HG02885 (cell line): Measurements from ENCODE around the gene KIF4A.
A peak's percentile ranks its signal among the peaks of the same experiment; 100 is the strongest.
"Not testable (repeated sequence)": the region's sequence is repeated elsewhere in the genome, so short reads cannot be mapped to it uniquely, and the experiment has no call there.

ENCODE experiments used
- ATAC-seq: cut with Tn5 transposase; IDR thresholded peaks from one replicate; pipeline ENCODE4 v1.9.1; 2021; ENCODE audit warnings: mild to moderate bottlenecking; ENCODE audit not compliant: unreplicated experiment, poor library complexity

Gene KIF4A

DNA sequence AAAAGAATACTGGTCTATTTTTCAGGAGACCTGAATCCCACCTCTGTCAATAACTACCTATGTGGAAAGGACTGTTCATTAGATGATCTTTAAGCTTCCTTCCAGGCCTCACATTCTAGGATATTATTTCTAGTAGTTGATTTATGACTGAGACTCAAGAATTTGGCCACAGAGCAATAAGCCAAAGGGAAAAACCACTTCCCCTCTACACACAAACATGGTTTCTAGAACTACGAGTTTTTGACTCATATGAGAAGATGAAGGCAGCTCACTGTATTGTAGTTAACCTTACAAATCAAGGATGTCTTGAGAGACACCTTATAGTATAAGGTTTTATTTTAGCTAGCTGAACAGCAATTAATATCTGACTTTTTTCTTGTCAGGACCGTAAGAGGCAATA is 96.3 kb downstream of the KIF4A start:
- ATAC-seq = no peak

DNA sequence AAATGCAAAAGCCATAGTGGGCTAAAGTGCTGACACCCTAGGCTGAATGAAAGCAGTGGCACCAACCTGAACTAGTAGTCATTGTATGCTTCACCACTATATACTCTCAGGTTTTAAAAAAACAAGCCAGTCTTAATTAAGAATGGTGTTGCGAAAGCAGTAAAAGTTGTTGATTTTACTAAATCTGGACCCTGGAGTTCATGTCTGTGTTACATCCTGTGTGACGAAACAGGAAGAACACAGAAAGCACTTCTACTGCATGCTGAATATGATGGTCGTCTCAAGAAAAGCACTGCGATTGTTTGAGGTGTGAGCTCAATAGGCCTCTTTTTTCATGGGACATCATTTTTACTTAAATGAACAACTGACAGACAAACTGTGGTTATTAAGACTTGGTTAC is 109.0 kb downstream of the KIF4A start:
- ATAC-seq = no peak

DNA sequence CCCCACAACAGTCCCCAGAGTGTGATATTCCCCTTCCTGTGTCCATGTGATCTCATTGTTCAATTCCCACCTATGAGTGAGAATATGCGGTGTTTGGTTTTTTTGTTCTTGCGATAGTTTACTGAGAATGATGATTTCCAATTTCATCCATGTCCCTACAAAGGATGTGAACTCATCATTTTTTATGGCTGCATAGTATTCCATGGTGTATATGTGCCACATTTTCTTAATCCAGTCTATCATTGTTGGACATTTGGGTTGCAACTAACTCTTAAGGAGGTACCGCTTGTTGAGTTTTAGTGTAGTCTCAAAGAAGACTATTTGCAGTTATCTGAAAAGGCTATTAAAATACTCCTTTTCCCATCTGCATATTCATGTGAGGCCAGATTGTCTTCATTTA is 110.3 kb downstream of the KIF4A start:
- not testable (repeated sequence) for ATAC-seq

DNA sequence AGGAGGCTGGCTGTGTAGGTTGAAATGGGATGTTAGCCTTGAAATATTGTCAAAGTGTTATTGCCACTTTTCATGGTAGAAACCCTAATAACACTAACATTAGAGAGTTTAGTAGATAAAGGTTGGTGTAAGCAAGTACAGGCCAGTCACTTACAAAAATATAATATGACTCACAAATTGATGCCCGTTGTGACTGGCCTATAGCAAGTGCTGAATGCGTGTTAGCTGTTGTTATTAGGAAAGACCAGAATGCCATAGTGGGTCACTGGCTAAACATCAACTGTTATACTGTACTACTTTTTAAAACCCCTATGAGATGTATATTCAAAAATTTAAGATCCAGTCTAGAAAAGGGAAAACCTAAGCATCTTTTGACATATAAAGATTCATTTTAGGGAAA is 112.8 kb downstream of the KIF4A start:
- no peak for ATAC-seq

DNA sequence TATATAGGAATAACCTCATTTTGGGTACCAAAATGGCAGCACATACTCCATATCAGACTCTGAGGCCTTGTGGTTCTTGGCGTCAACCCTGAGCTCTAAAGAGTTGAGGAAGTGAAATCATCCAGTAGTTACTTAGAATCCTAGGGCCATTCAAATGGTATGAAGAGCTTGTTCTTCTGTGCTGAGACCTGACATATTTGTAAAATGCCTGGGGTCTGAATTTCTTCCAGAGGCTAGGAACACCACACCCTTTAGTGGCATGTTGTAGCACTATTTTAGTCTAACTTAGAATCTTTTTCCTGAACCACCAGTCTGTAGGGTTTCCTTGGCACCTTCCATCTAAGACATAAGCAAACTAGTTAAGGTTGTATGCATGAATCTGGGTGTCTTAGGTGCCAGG is 115.1 kb downstream of the KIF4A start:
- ATAC-seq = no peak

DNA sequence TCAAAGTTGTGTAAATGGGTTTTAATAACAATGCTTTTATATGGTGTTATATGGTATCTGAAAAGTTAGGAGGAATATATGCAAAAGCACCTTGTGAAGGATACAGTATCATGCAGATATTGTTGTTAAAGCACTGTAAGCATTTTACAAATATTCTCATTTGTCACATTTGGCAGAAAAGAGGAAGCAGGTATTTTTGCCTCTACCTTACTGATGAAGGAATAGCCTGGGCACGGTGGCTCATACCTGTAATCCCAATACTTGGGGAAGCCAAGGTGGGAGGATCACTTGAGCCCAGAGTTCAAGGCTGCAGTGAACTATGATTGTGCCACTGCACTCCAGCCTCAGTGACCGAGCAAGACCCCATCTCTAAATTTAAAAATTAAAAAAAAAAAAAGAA is 121.0 kb downstream of the KIF4A start:
- no peak for ATAC-seq

DNA sequence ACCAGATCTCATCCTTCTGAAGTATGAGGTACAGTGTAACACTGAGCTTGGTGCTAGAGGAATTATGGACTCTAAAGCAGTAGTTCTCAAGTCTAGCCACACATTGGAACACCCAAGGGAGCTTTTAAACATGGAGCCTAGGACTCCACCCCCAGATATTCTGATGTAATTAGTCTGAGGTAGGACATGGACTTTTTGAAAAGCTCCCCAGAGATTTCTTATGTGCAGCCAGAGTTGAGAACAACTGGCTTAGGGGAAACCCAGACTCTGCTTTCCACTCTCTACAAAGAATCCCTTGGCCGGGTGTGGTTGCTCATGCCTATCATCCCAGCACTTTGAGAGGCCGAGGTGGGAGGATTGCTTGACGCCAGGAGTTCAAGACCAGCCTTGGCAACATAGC is 121.6 kb downstream of the KIF4A start:
- peak; percentile 37 for ATAC-seq

DNA sequence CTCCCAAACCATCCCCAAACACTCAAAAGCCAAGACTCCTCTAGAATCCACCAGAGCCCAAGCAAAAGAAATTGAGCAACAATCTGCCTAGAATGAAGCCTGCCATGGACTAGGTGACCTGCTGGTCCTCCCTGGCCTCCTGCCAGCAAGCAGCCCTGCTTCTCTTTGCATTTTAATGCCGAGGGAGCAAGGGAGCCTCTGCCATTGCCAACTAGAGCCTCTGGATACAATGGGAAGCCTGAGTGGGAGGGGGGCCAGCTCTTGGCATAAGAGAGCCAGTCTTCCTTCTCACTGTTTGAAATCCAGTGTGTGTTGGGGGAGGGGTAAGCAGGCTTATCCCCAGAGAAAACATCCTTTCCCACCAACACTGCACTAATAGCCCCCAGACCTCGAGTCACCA is 131.7 kb downstream of the KIF4A start:
- no peak for ATAC-seq

DNA sequence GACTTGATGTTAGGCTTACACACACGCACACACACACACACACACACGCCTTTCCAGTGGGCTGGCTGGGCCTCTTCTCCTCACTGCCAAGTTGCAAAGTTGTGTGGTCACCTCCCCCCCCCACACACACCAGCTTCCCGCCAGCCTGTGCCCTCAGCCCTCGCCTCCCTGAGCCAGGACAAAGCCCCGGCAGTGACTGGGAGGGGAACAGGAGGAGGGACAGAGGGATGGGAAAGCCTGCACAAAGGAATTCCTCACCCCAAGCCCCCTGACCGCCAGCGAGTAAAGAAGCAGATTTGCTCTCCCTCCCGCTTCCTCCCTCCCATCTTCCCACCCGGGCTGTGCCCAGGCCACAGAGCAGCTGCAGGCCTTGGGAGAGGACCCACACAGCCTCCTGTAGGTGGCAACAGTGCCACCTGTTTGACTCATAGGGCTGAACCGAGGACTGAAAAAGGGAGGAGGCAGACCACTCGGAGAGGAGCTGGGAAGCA is 133.0 kb downstream of the KIF4A start, which contains the start of gene GDPD2:
Gene GDPD2, plus strand, starts transcription at position 464 of the 491 bp plus-strand sequence. CDS start 1,671 bp downstream, outside the sequence.
- no peak for ATAC-seq

DNA sequence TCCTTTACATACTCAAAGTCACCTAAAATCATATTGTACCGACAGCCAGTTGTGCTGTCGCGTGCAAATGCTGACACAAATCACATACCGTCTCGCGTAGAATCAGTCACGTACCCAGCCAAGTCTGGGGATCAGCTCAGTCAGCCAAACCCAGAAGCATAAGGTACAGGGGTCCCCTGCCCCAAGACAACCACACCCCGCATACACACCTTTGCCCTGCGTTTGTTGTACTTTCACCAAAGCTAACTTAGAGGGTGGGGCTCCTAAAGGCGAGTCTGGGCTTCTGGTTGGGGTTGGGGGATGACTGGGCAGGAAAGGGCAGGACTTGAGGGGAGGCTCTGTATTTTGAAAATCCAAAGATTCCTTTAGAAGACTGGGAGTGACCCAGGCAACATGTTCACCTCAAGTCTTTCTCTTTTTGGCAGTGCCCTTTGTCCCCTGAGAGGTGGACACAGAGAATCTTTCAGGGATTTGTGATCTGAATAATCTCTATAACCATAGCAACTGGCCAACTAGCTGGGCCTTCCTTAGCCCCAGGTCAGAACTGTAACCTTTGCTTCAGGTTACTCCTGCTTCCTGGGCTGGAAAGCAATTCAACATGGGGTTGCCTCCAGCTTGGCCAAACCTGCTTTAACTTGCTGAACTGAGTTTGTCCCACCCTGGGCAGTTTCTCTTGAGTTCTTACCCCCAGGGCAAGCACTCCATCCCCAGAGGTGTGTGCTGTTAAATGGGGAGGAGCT is 134.2 kb downstream of the KIF4A start:
- no peak for ATAC-seq

DNA sequence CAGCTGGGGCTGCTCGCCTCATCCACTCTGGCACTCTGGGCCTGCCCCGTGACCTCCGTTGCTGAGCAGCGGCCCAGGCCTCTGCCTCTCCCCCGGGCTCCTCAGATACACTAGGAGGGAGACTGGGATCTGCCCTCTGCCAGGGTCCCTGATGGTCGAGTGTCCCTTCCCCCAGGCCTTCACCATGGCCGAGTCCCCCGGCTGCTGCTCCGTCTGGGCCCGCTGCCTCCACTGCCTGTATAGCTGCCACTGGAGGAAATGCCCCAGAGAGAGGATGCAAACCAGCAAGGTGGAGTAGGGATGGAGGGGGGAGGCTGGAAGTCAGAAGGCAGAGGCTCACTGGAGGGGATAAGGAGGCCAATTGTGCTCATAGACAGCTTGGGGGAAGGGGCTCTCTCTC is 134.9 kb downstream of the KIF4A start:
- ATAC-seq = no peak

DNA sequence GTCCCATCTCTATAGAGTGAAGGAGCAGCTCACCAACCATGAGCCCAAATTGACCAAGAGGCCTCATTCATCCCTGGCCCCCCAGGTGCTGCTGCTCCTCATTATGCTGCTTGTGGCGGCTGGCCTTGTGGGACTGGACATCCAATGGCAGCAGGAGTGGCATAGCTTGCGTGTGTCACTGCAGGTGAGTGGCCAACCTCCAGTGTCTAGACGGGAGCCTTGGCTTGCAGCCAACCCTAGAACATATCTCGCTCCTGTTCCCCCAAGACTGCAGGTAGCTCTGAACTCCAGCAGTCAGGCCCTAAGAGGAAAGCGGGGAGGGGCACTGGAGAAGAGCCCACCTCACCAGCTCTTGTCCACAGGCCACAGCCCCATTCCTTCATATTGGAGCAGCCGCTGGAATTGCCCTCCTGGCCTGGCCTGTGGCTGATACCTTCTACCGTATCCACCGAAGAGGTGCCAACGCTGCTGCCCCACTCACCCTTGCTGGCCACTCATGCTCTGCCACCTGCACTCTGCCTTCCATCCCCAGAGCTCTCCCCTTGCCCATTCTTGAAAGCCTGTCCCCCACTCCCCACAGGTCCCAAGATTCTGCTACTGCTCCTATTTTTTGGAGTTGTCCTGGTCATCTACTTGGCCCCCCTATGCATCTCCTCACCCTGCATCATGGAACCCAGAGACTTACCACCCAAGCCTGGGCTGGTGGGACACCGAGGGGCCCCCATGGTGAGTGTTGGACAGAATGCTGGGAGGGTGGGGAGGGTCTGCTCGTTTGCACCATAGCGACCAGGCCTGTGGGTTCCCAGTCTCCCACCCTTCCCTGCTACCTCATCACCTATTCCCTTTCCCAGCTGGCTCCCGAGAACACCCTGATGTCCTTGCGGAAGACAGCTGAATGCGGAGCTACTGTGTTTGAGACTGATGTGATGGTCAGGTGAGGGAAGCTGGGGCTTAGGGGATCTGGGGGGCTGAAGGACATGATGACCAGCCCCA is 136.7 kb downstream of the KIF4A start:
- ATAC-seq = no peak

DNA sequence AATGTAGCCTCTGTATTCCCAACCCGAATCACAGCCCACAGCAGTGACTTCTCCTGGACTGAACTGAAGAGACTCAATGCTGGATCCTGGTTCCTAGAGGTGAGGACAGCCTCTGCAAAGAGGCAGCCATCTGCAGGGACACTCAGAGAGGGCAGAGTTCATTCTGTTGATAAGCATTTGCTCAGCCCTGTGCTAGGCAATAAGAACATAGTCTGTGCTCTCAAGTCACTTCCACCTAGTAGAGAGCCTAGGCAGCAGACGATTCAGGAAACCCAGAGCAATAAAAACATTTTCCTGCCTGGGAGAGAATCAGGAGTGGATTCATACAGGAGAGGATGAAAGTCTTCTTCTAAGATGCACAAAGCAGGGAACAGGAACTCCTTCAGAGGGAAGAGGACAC is 137.5 kb downstream of the KIF4A start:
- no peak for ATAC-seq

DNA sequence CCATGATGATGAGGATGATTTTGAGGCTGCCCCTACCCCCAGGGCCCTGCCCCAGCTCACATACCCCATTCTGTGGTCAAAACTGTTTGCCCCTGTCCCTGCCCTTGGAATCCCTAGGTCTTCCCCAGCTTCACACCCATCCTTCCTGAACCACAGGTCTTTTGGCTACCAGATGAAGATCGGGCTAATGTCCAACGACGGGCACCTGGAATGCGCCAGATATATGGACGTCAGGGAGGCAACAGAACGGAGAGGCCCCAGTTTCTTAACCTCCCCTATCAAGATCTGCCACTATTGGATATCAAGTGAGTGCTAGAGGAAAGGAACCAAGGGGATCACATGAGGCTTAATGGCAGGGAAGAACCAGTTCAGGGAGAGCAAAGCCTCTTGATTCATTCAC is 139.9 kb downstream of the KIF4A start:
- no peak for ATAC-seq

DNA sequence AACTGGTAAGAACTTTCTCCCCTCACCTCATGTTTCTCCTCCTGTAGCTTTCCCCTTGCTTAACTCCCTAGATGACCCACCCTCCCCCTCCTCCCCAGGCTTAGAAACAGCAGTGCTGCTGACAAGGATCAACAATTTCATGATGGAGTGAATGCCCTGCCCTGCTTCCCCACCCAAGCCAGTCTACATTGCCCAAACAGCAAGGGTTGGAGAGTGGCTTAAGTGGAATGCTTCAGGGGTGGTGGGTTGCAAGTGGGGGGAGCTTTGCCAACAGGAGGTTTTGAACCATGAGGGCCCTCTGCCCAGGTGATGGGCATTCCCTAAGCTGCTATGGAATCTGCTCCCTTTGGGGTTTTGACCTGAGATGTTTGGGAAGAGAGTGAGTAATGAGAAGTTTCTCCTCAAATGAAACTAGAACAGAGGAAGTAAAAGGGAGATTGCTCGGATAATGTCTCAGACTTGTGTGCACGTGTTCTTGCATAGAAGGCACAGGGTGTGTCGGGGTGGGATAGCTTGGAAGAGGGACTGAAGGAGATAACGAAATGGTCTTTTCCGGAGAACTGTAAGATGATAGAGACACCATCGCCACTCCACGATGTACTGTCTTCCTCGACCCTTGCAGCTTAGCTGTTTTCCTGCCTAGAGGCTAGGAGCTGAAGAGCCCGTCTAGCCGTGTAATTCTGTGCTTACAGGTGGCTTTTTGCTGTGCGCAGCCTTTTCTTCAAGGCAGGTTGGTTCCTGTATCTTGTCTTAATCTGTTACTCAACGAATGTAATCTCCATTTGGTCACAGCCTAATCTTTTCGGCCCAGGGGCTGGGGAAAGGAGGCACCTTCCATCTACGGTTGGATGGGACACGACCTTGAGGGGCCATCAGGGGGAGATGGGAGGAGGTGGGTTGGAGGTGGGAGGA is 143.3 kb downstream of the KIF4A start:
- ATAC-seq = no peak

DNA sequence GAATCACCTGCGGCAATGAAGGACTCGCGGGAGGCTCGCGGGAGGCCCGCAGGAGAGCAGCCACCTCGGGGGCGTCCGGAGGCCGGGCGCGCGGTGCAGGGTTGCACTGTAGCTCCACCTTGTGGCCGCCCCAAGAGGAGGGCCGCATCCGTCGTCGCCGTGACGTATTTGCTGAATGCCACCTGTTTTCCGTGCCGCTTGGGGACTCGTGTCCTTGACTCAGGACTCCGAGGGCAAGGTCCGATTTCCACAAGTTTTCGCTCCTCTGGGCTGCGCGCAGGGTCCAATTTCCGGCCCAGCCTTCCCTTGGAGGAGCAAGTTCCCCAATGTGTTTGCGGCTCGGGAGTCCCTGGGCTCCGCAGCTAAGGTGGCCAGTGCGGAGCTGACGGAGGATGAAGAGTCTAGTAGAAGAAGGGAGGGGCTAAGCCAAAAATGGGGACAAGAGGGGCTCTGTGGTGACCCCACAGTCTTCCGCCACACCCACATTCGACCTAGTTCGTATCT is 144.0 kb downstream of the KIF4A start:
- ATAC-seq = peak; percentile 73

DNA sequence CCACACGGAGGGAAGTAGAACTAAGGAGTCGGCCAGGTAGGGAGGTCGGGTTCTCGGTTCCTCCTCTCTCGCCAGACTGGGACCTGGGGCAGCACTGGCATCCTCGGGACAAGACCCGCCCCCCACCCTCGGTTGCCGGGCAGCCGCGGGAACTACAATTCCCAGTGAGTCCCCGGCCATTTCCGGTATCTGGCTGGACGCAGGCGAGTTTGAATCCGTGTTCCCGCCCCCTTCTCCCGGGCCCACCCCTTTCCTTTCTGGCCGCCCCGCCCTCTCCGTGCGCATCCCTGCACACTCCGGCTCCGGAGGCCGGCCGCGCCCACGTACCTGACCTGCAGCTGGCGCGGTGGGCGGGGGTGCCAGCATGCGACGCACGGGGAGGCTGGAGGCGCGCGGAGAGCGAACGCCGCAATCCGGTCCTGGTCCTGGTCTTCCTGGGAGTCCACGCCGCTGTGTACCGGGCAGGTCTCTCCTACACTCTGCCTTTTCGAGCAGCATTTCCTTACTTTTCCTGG is 144.5 kb downstream of the KIF4A start:
- ATAC-seq = peak; percentile 69

DNA sequence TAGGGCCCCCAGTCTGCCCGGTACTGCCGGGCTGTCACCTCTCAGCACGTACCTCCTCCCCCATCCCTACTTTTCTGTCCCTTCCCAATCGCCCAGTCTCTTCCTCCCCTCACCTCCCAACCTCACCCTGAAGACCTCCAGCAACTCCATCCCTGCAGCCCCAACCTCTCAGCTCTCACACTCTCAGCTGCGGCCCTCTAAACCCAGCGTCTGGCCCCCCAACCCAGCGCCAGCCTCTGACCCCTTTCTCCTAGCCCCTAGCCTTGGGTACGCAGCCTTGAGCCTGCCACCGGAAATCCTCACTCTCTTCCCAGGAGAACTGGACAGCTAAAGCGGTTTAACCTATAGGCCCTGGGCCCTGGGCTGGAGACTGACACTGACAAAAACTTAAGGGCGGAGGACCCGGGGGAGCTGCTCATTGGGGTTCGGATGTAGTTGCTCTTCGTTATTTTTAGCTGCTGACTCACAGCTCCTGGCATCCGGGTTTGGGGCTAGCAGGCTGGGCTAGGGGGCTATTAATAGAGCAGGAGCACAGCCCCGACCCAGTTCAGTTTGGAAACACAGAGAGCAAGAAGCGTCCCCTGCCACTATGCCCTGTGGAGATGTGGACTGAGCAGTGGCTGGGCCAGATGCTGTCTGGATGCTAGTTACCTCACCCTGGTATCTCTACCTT is 145.1 kb downstream of the KIF4A start:
- no peak for ATAC-seq

DNA sequence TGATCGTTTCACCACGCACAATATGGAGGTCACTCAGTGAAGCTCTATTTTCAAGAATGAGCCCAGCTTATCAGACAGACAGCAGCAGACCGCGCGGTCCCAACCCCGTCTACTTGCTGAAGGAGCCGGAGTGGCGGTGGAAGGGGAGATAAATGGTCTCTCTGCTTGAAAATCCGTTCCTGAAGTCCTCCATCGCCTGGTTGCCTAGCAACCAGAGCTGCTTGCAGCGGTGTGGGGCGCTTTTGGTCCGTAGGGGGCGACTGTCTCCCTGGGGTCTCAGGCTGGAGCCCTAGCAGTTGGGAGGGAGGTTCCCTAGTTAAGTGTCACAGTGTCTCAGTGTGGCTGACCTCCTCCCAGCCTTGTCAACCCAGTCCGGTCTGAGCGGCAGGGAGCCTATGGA is 146.4 kb downstream of the KIF4A start:
- no peak for ATAC-seq
